Measurements from ENCODE around the gene GNRHR.

The GNRHR gene

GRCh38 chr4:67725981-67726380 lies 28.2 kb downstream of the GNRHR start:
- Histone ChIP-seq H3K27ac (no peak overlapping the region), H3K36me3 (peaks cover 9 to 18% (median 14%) of the 10 kb centered on the region in 3 donors), H3K4me1 (no peaks in the 10 kb centered on the region), H3K4me3 (no peak overlapping the region), H3K9me3 (peaks cover 0 to 4% (median 0%) of the 10 kb centered on the region in 3 donors), H3K27me3 (no peaks in the 10 kb centered on the region)
- TF ChIP-seq CTCF (IDR thresholded peaks at IDR 0.05), result no peak
- DNase-seq, result no peak
- intact Hi-C loops (cut with DNase I; ENCODE audit: low total_unique reads), result no loop called here

- intact Hi-C loops (cut with DNase I; ENCODE audit: low total_unique reads), result no loop called here
- H3K27ac ChIP-seq, result no peak overlapping the region
- no peak for DNase-seq
- H3K4me1 ChIP-seq, result no peaks in the 10 kb centered on the region
- peaks cover 0 to 4% (median 0%) of the 10 kb centered on the region in 3 donors for H3K9me3 ChIP-seq
- TF ChIP-seq CTCF (IDR thresholded peaks at IDR 0.05), result no peak
- no peak overlapping the region for H3K4me3 ChIP-seq
- no peaks in the 10 kb centered on the region for H3K27me3 ChIP-seq
- peaks cover 14 to 27% (median 17%) of the 10 kb centered on the region in 3 donors for H3K36me3 ChIP-seq
Observed at GRCh38 chr4:67725132-67725531, 29.1 kb downstream of the GNRHR start.

GRCh38 chr4:67723949-67724348 lies 30.2 kb downstream of the GNRHR start:
- no peak for DNase-seq
- peaks cover 4 to 29% (median 21%) of the 10 kb centered on the region in 3 donors for H3K36me3 ChIP-seq
- H3K9me3 ChIP-seq, result peaks cover 0 to 4% (median 0%) of the 10 kb centered on the region in 3 donors
- no peaks in the 10 kb centered on the region for H3K4me1 ChIP-seq
- intact Hi-C loops (cut with DNase I; ENCODE audit: low total_unique reads), result no loop called here
- no peaks in the 10 kb centered on the region for H3K27me3 ChIP-seq
- H3K27ac ChIP-seq, result no peak overlapping the region
- no peak overlapping the region for H3K4me3 ChIP-seq
- no peak for TF ChIP-seq CTCF (IDR thresholded peaks at IDR 0.05)

GRCh38 chr4:67723341-67723740 lies 30.8 kb downstream of the GNRHR start:
- Histone ChIP-seq H3K4me3 (no peak overlapping the region), H3K36me3 (peaks cover 4 to 29% (median 21%) of the 10 kb centered on the region in 3 donors), H3K27ac (no peak overlapping the region), H3K4me1 (no peaks in the 10 kb centered on the region), H3K9me3 (peaks cover 0 to 4% (median 0%) of the 10 kb centered on the region in 3 donors), H3K27me3 (no peaks in the 10 kb centered on the region)
- DNase-seq, result no peak
- intact Hi-C loops (cut with DNase I; ENCODE audit: low total_unique reads), result no loop called here
- TF ChIP-seq CTCF (IDR thresholded peaks at IDR 0.05), result no peak

GRCh38 chr4:67721770-67722597 lies 32.2 kb downstream of the GNRHR start:
- no peak overlapping the region for H3K4me3 ChIP-seq
- H3K9me3 ChIP-seq, result no peaks in the 10 kb centered on the region
- H3K36me3 ChIP-seq, result peaks cover 4 to 29% (median 25%) of the 10 kb centered on the region in 3 donors
- no peaks in the 10 kb centered on the region for H3K27me3 ChIP-seq
- no peak for DNase-seq
- intact Hi-C loops (cut with DNase I; ENCODE audit: low total_unique reads), result no loop called here
- H3K4me1 ChIP-seq, result no peaks in the 10 kb centered on the region
- H3K27ac ChIP-seq, result no peak overlapping the region
- no peak for TF ChIP-seq CTCF (IDR thresholded peaks at IDR 0.05)
